Measurements from ENCODE around the gene TIRAP.
A peak's percentile ranks its signal among the peaks of the same experiment; 100 is the strongest.

The TIRAP gene

DNA sequence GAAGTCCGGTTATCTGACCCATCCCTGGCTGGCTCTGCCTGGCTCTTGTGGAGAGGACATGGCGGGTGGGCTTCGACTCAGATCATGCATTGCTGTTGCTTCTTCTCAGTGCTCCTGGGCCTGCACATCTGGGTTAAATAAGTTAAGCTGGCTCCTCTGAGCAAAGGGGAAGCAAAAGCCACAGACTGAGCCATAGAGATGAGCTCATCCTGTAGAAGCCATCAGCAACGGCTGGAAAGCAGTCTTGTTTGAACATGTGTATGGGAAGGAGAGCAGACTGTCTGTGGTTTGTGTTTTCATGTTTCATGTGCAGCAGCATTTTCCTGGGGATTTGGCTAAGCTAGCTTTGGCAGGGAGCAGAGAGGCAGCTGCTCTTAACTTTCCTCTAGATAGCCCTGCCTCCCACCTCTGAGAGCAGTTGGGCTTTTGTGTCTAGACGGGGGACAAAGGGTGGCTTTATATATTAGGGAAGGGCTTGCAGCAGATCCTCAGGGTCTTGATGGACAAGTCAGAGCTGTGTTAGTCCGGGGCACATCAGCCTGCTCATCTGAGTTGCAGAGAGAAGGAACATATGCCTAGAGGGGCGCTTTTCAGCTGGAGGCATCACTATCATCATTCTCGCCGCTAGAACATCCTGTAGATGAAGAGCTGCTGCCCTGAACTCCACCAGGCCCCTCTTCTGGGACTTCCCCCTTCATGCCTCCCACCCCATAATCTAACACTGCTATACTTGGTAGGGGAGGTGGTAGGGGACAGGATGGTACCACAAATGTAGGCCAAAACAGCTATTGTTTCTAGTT, 35.9 kb downstream of the TIRAP start:
- TF ChIP-seq, protein P1, sequence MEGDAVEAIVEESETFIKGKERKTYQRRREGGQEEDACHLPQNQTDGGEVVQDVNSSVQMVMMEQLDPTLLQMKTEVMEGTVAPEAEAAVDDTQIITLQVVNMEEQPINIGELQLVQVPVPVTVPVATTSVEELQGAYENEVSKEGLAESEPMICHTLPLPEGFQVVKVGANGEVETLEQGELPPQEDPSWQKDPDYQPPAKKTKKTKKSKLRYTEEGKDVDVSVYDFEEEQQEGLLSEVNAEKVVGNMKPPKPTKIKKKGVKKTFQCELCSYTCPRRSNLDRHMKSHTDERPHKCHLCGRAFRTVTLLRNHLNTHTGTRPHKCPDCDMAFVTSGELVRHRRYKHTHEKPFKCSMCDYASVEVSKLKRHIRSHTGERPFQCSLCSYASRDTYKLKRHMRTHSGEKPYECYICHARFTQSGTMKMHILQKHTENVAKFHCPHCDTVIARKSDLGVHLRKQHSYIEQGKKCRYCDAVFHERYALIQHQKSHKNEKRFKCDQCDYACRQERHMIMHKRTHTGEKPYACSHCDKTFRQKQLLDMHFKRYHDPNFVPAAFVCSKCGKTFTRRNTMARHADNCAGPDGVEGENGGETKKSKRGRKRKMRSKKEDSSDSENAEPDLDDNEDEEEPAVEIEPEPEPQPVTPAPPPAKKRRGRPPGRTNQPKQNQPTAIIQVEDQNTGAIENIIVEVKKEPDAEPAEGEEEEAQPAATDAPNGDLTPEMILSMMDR (IDR thresholded peaks at IDR 0.05; ENCODE audit: insufficient read depth, low read depth, low read length, missing control alignments): no peak
- DNase-seq (ENCODE audit: low read depth): peak; percentile 74
- no peak overlapping the region for H3K4me3 ChIP-seq (ENCODE audit: low read depth, low read length)

DNA sequence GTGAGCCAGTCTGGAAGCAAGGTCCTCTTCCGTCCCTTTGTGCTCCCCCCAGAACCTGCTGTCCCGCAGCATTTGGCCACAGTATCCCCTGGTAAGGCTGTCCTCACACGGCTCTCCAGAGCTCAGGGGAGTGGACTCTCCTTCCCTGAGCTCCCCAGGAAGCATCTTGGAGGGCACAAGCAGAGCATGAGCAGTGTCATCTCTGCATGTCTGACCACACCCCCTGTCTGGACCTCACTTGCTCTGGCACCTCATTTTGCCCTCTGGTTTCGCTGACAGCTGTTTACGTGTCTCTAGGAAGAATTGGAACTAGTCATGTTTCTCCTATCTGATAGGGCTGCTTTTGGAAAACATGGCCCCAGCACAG, 36.5 kb downstream of the TIRAP start:
- TF ChIP-seq, protein P1 (IDR thresholded peaks at IDR 0.05; ENCODE audit: insufficient read depth, low read depth, low read length, missing control alignments): no peak
- H3K4me3 ChIP-seq (ENCODE audit: low read depth, low read length): no peak overlapping the region
- DNase-seq (ENCODE audit: low read depth): no peak

DNA sequence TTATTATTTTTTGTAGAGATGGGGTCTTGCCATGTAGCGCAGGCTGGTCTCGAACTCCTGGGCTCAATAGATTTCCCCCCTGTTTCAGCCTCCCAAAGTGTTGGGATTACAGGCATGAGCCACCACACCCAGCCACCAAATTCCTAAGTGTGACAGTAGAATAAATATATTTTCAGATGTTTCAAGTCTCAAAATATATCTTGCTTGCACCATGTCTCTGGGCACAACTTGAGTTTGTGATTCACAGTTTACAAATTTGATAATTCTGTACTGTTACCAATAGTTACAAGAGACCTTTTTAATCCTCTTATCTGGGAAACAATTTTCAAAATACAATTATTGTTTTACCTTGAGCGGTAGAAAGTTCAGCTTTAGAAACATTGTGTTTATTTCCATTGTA, 40.1 kb downstream of the TIRAP start:
- no peak for DNase-seq (ENCODE audit: low read depth)

DNA sequence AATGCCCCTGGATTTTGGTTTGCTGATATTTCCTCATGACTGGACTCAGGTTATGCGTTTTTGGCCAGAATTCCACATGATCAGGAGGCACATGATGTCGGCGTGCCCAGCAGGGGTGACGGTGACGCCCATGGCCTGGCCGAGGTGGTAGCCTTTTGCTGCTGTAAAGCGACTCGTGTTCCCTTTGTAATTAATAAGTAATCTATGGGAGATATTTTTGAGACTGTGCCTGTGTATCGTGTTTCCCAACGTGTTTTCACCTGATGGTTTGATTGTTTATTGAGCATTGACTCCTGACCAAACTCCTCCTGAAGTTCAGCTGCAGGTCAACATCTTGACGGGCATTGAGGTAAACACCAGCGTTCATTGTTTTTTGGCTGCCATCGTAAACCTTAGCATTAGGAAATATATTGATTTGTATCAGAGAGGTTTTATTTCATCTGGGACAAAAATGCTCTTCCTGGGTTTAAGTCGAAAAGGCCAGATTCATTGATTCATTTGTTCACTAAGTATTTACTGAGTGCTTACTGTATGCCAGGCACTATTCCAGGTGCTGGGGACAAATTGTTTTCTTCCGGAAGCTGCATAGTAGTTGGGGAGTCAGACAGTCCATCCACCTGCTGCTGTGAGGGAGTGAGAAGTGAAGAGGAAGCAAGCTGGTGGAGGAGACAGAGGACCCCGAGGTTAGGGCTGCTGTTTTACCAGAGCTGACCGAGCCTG, 44.5 kb downstream of the TIRAP start:
- no peak for DNase-seq (ENCODE audit: low read depth)
- TF ChIP-seq, protein P1 (IDR thresholded peaks at IDR 0.05; ENCODE audit: insufficient read depth, low read depth, low read length, missing control alignments): no peak
- H3K4me3 ChIP-seq (ENCODE audit: low read depth, low read length): no peak overlapping the region

More for the DNA sequence above, 40.1 kb downstream of the TIRAP start:
- no peak overlapping the region for H3K4me3 ChIP-seq (ENCODE audit: low read depth, low read length)
- TF ChIP-seq, protein P1 (IDR thresholded peaks at IDR 0.05; ENCODE audit: insufficient read depth, low read depth, low read length, missing control alignments): no peak

DNA sequence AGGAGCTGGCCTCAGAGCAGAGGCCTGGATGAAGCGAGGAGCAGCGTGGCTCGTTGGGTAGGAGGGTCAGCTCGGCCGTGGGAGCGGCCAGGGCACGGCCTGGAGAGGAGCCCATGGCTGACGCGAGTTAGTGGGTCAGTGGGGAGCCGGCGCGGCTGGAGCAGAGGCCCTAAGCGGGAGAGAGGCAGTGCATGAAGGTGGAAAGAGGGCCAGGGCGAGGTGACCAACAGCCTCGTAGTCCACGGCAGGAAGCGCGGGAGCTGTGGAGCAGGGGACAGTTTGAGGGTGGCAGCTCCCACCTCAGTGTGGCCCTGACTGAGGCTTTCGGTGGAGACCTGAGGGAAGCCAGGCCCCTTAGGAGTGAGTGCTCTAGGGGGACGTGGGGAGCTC, 45.1 kb downstream of the TIRAP start:
- TF ChIP-seq, protein P1 (IDR thresholded peaks at IDR 0.05; ENCODE audit: insufficient read depth, low read depth, low read length, missing control alignments): no peak
- DNase-seq (ENCODE audit: low read depth): no peak
- H3K4me3 ChIP-seq (ENCODE audit: low read depth, low read length): no peak overlapping the region

DNA sequence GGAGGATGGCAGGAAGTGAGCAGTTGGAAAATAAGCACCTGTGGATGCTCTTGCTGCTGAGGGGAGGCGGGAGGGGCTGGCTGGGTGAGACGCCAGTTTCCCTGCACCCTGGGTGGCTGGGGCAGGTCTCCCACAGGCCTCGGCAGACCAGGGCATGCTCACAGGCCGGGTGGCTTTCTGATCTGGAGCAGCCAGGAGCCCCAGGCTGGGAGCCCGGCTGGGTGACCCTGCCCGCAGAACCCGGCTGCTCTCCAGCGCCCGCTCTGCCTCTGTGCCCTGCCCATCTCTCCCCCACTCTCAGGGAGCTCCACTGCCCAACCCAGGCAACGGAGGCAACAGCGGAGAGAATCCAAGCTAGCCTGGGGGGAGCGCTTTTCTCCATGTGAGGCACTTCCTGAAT, 45.6 kb downstream of the TIRAP start:
- TF ChIP-seq, protein P1 (IDR thresholded peaks at IDR 0.05; ENCODE audit: insufficient read depth, low read depth, low read length, missing control alignments): no peak
- no peak for DNase-seq (ENCODE audit: low read depth)
- H3K4me3 ChIP-seq (ENCODE audit: low read depth, low read length): no peak overlapping the region
